GM18867 (cell line): ENCODE results near the gene NPAS3.

Source experiments
- ATAC-seq: cut with Tn5 transposase; IDR thresholded peaks from one replicate; pipeline ENCODE4 v1.9.1; 2021; ENCODE audit warnings: mild to moderate bottlenecking, moderate library complexity; ENCODE audit not compliant: unreplicated experiment

Gene NPAS3

GRCh38 chr14:33504246-33505099 lies 565.8 kb downstream of the NPAS3 start:
- no peak for ATAC-seq

DNA sequence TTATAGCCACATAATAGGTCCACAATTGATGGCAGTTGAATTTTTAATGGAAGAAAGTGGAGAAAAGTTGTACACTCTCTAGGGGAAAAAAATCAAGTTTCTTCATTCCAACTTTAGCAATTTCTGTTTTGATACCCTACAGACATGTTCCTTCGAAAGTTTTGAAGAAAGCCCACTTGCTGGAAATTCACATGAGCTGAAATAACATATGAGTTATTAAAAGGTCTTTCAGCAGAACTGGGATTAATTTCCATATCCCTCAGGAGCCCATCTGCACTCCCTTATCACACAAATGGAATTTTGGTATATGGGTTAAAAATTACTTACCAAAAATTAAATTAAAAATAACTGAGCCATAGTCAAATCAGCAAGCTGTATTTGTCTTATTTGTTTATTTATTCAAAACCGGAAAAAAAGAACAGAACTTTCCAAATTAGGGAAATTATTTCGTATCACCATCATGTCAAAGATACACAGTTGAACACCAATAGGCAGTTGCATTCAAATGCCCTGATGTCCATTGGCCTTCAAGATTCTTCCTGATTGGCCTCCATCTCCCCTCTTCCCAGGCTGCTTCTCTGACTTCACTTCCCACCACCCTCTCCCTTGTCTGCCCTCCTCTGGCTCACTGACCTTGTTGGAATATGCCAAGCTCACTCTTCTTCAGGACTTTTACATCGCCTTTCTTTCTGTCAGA lies 566.7 kb downstream of the NPAS3 start:
- no peak for ATAC-seq

DNA sequence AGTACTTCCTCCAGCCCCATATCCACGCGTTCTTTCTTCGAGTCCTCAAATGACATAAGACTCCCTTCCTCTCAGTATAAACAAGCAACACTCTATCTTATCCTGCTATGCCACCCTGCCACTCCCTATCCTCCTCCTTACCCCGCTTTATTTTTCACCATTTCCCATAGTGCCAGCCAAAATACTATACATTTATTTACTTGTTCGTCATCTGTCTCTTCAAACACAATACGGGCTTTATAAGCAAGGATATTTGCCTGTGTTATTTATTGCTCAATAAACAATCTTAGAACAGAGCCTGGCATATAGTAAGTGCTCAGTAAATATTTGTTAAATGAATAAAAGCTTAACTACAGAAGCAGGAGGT lies 567.3 kb downstream of the NPAS3 start:
- no peak for ATAC-seq

- ATAC-seq: no peak
Measured at GRCh38 chr14:33508126-33509062, 569.7 kb downstream of the NPAS3 start.

GRCh38 chr14:33509454-33509853 lies 570.8 kb downstream of the NPAS3 start:
- no peak for ATAC-seq

DNA sequence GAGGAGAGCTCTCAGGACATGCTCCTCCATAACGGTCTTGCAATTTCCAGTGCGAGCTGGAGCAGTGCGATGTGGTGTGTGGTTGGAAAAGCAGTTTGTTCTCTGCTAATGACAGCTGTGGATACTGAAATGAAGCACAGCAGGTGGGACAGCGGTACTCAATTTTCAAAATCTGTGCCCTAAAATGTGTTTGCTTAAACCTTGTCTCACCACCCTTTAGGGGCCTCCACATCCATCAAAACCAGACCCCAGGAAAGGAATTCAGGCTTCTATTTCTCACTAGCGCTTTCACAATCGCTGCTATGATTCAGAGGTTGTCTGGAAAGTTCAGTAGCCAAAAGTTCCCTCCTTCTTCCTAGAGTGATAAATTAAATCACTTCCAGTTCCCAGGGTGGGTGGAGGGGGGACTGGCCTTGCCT lies 571.4 kb downstream of the NPAS3 start:
- ATAC-seq: no peak

GRCh38 chr14:33510991-33511390 lies 572.3 kb downstream of the NPAS3 start:
- no peak for ATAC-seq

GRCh38 chr14:33511851-33512640 lies 573.4 kb downstream of the NPAS3 start:
- no peak for ATAC-seq

DNA sequence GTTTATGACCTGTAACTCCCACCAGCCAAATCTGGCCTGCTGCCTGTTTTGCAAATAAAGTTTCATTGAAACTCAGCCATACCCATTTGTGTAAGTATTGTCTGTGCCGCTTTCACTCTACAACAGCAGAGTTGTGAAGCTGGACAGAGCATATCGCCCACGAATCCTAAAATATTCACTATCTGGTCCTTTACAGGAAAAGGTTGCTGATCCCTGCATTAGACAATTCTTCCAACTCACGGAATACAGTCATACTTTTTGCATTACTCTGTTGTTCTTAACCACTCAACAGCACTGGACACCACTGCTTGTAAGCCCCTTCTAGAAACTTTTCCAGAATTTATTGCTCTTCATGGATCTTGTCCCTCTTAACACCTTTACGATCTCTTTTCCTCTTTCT lies 576.8 kb downstream of the NPAS3 start:
- no peak for ATAC-seq

DNA sequence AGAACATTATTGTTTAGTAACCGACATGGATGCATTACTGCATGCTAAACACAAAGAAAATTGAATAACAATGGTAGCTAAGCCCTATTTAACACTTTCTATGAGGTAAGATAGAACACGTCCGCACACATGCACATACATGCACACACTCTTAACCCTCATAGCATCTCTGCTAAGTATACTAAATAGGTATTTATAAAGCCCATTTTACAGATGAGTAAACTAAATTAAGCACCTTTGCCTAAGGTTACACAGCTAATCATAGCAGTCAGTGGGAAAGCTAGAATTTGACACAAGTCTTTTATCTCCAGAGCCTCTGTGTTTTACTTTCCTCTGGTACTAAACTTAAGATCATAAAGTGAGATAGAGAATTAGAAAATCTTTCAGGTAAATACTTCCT lies 577.2 kb downstream of the NPAS3 start:
- no peak for ATAC-seq

DNA sequence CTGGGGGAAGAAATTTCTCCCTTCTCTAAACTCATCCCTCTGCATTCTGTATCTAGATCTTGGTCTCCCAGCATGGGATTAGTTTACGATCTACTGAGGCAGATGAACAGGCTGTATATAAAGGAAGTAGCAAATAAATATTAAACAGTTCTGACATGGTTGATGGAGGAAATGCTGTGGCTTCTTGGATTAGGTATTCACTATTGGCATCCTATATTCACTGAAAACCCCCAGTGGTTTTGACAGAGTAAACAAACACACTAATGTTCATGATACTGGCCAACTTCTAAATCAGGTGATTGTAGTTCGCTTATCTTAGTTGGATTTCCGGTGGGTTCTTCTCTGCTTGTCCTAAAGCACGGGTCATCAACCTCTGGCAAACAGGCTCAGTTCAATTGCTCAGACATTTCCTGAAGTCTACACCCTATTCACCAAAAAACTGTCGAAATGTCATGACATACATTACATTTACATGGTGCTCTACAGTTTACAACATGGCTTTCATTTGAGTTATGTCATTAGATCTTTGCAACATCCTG lies 578.3 kb downstream of the NPAS3 start:
- ATAC-seq: no peak

DNA sequence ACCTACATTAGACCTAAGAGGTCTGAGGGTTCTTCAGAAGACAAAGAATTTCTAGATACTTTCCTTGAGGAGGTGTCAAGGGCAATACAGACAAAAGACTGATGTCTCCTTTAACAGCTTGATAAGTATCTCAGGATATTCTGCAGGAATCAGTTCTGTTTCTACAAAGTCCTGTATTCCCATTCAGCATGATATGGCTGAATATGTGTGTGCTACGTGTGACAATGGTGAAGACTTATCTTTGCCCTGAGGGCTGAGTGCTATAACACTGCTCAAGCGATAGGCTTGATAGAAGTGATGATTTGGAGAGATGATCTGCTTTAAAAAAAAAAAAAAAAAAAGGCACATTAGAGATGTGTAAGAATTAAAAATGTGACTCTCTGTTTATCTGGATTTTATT lies 582.5 kb downstream of the NPAS3 start:
- ATAC-seq: no peak

- peak; percentile 57 for ATAC-seq
Measured at GRCh38 chr14:33524244-33524643, 585.6 kb downstream of the NPAS3 start.

- ATAC-seq: no peak
Measured at GRCh38 chr14:33525626-33526025, 586.9 kb downstream of the NPAS3 start.

- no peak for ATAC-seq
Measured at GRCh38 chr14:33527023-33527634, 588.5 kb downstream of the NPAS3 start.

DNA sequence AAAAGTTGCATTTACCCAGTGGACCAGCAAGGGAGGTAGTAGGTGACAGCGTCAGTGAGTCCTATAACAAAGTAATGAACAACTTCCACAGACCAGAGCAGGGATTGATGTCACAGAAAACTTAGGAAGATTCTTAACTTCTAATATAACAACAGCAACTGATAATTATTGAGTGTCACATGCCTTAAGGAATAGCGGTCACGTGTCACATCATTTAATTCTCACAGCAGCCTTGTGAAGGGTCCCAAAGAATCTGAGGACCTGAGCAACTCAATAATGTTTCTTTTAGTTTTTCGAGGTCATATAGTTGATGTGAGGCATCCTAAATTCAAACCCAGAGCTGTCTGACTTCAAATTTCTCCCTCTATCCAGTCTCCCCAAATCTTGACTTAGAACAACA lies 590.0 kb downstream of the NPAS3 start:
- no peak for ATAC-seq

DNA sequence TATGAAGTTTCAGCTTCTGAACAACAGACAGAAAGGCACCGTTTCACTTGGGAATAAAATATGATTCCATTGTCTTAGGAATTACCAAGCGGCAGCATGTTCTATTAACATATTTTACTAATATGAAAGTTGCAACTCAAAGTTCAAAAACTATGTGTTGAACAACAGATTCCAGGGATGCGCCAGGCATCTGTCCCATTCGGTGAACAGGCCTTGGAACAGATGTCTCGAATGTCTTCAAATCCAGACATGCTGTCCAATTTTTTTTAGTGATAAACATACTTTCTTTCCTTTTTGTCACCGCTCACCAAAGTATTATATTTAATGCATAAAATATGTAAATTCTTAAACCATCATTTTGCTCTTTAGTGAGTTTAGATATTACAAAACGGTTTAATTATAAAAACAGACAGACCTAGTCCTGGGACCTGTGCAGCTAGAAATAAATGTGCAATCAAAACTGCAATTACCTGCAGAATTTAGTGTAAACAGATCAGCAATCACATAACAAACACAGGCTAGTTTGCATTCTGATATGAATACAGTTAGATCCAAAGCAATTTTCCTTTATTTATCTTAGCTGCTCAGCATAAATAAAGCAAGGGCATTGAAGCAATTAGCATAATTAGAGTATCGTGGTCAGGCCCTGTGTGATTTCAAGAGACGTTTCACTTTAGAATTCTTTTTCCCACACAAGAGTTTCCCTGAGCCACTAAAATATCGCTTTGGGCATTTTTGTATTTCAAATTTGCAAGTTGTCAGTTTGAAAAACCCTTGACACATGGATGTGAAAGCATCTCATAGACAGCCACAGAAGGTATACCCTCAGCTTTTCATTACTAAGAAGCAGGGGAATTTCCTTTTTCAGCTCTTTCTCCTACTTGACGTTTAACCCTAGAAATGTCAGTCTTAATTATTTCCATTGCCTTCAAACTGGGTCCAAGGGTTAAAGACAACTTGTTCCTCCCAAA lies 591.4 kb downstream of the NPAS3 start:
- ATAC-seq: peak; percentile 51

GRCh38 chr14:33532553-33532952 lies 593.9 kb downstream of the NPAS3 start:
- ATAC-seq: no peak

DNA sequence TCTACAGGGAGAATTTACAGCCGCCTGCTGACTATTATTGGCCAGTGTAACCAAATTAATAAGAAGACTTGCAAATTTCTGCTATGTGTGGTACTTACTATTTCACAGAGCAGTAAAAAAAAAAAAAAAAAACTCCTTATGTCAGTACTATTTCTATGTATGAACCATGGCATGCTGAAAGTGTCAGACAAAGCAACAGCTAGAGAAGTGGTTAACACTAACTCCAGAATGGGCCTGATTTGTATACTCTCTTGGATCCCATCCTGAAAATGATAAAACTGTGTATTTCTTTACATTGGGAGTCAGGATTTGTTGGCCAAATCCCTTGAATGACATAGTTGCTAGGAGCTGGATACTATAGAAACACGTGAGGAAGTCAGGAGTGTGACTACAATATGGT lies 595.4 kb downstream of the NPAS3 start:
- ATAC-seq: no peak
